G401 (cell line): Measurements from ENCODE around the gene NIPAL1. TPM values are rescaled to one million over a fixed set of nuclear protein-coding genes. Genes with fewer than 3 reads are reported as not detected.

Experiments used
- total RNA-seq: library from RNA; depleted of rRNA; stranded (reverse); fragments of >200 nt; shearing (Covaris generic); gene quantifications from 2 replicates; pipeline ENCODE4 v1.2.3, GENCODE V29; 2014; rRNA removed

Gene NIPAL1
- total RNA-seq, 1 experiment from 2014 or later = 0.14 TPM

Other genes starting within 250 kb of the NIPAL1 start
- not detected in 2 replicates for gene CORIN, start 178.7 kb upstream of the NIPAL1 start, total RNA-seq
- gene NFXL1, start 102.2 kb upstream of the NIPAL1 start, total RNA-seq = 4.1 and 5.5 TPM in 2 replicates
- not detected in 2 replicates for gene CNGA1, start 91 bp upstream of the NIPAL1 start, total RNA-seq
- gene TXK, start 117.5 kb downstream of the NIPAL1 start, total RNA-seq = not detected in 2 replicates